Endothelial cell (in vitro differentiated cells): Measurements from ENCODE around the gene POGLUT3. TPM values are rescaled to one million over a fixed set of nuclear protein-coding genes. Genes with fewer than 3 reads are reported as not detected.

Experiments
- DNase-seq: peaks from one replicate; pipeline ENCODE4 v3.0.0; 2021; ENCODE audit warnings: low spot score
- H3K27ac Mint-ChIP-seq: one replicate; pipeline ENCODE4 v1.8.0; 2021; ENCODE audit warnings: mixed read lengths, inconsistent platforms; ENCODE audit not compliant: unreplicated experiment
- H3K27me3 Mint-ChIP-seq: one replicate; pipeline ENCODE4 v1.8.0; 2021; ENCODE audit warnings: mild to moderate bottlenecking, moderate library complexity, mixed read lengths, inconsistent platforms; ENCODE audit not compliant: unreplicated experiment
- H3K36me3 Mint-ChIP-seq: one replicate; pipeline ENCODE4 v1.8.0; 2021; ENCODE audit warnings: mild to moderate bottlenecking, low read depth, mixed read lengths, inconsistent platforms; ENCODE audit not compliant: unreplicated experiment
- H3K4me1 Mint-ChIP-seq: one replicate; pipeline ENCODE4 v1.8.0; 2021; ENCODE audit warnings: mild to moderate bottlenecking, mixed read lengths, inconsistent platforms; ENCODE audit not compliant: unreplicated experiment
- H3K4me3 Mint-ChIP-seq: one replicate; pipeline ENCODE4 v1.8.0; 2021; ENCODE audit warnings: mild to moderate bottlenecking, mixed read lengths, inconsistent platforms; ENCODE audit not compliant: unreplicated experiment
- H3K9me3 Mint-ChIP-seq: one replicate; pipeline ENCODE4 v1.8.0; 2021; ENCODE audit warnings: mixed read lengths, inconsistent platforms; ENCODE audit not compliant: unreplicated experiment
- total RNA-seq: library from RNA; stranded (reverse); fragmentation: NEBNext Ultra II Directional; extraction: Animal tissue kit (Norgen Biotek cat#: 25700); gene quantifications from one replicate; pipeline ENCODE4 v1.2.1, GENCODE V29; 2021; ENCODE audit not compliant: unreplicated experiment
- TF ChIP-seq, protein P1 (sequence below): fragments of 200-600 bp; sonication (generic); IDR thresholded peaks from one replicate; pipeline ENCODE4 v1.5.0; 2021; ENCODE audit warnings: antibody characterized with exemption; ENCODE audit not compliant: unreplicated experiment

POGLUT3 gene
- total RNA-seq, 1 donor from 2014 or later = 12.2 TPM

DNA sequence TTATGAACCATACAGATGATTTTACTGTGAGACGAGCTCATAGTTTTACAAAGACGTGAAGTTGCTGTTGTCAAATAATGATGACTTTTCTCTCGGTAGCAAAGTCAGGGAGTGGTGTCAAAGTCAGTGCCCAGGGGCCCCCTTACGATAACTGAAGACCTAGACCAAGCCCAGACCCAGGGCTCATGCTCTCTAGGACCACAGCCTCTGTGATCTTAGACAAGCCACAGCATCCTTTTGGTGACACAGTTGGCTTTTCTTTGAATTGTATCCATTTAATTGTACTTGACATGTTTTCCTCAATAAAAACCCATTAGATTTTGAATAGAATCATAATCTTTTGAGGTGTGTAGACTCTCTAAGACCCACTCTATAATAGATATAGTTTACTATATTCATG lies 17.9 kb upstream of the POGLUT3 start:
- no peaks in the 10 kb centered on the region for H3K36me3 Mint-ChIP-seq

DNA sequence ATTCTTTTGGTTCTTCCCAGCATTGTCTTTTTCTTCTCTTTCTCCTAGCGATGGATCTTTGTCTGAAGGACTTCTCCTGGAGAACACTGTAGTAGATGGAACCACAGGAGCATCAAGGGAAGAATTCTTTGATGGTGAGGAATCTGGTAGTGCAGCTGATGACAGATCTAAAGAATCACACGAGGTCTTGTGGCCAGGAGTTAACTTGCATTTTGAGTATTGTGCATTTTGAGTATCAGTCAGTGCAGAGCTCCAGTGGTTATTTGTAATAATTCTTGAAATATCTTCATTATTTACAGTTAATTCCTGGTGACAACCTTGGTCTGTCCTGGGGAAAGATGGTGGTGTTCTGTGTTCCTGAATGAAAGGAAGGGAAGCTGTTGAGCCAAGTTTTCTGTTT lies 14.5 kb upstream of the POGLUT3 start:
- no peak for DNase-seq
- Mint-ChIP-seq H3K9me3 (no peaks in the 10 kb centered on the region), H3K4me1 (no peaks in the 10 kb centered on the region), H3K36me3 (no peaks in the 10 kb centered on the region), H3K27me3 (no peaks in the 10 kb centered on the region), H3K4me3 (no peak overlapping the region), H3K27ac (no peak overlapping the region)
- TF ChIP-seq, protein P1, sequence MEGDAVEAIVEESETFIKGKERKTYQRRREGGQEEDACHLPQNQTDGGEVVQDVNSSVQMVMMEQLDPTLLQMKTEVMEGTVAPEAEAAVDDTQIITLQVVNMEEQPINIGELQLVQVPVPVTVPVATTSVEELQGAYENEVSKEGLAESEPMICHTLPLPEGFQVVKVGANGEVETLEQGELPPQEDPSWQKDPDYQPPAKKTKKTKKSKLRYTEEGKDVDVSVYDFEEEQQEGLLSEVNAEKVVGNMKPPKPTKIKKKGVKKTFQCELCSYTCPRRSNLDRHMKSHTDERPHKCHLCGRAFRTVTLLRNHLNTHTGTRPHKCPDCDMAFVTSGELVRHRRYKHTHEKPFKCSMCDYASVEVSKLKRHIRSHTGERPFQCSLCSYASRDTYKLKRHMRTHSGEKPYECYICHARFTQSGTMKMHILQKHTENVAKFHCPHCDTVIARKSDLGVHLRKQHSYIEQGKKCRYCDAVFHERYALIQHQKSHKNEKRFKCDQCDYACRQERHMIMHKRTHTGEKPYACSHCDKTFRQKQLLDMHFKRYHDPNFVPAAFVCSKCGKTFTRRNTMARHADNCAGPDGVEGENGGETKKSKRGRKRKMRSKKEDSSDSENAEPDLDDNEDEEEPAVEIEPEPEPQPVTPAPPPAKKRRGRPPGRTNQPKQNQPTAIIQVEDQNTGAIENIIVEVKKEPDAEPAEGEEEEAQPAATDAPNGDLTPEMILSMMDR = no peak

More for the DNA sequence above, 17.9 kb upstream of the POGLUT3 start:
- no peak overlapping the region for H3K4me3 Mint-ChIP-seq
- H3K9me3 Mint-ChIP-seq = no peaks in the 10 kb centered on the region
- no peak overlapping the region for H3K27ac Mint-ChIP-seq
- no peaks in the 10 kb centered on the region for H3K27me3 Mint-ChIP-seq
- DNase-seq = no peak
- TF ChIP-seq, protein P1 = no peak
- no peaks in the 10 kb centered on the region for H3K4me1 Mint-ChIP-seq

DNA sequence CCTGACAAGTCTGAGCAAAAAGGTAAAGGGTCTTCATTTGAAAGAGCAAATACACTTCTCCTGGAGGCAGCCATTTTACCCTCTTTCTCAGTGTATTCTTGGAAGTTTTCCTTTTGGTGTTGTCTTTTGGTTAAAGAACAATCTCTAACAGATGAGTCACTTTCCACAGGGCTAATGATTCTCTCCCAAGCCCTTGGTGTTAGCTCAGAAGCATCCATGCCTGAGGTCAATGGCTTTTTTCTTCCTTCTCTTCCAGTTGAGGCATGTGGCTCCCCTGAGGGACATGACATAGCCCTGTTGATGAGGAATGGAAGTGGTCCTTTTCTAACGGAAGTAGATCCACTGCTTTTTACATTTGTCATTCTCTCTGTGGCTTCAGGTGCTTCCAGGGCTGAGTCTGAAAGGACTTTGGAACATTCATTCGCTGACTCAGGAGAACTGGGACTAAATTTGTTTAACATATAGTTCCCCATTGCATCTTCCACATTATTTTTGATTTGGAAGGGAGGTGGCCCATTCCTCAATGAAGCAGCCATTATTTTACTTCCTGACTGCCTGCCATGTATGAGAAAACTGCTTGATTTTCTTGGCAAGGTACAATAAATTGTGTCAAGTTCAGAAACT lies 13.8 kb upstream of the POGLUT3 start:
- Mint-ChIP-seq H3K27ac (no peak overlapping the region), H3K36me3 (no peaks in the 10 kb centered on the region), H3K9me3 (no peaks in the 10 kb centered on the region), H3K4me3 (no peak overlapping the region), H3K27me3 (no peaks in the 10 kb centered on the region), H3K4me1 (no peaks in the 10 kb centered on the region)
- DNase-seq = no peak
- TF ChIP-seq, protein P1 = no peak

DNA sequence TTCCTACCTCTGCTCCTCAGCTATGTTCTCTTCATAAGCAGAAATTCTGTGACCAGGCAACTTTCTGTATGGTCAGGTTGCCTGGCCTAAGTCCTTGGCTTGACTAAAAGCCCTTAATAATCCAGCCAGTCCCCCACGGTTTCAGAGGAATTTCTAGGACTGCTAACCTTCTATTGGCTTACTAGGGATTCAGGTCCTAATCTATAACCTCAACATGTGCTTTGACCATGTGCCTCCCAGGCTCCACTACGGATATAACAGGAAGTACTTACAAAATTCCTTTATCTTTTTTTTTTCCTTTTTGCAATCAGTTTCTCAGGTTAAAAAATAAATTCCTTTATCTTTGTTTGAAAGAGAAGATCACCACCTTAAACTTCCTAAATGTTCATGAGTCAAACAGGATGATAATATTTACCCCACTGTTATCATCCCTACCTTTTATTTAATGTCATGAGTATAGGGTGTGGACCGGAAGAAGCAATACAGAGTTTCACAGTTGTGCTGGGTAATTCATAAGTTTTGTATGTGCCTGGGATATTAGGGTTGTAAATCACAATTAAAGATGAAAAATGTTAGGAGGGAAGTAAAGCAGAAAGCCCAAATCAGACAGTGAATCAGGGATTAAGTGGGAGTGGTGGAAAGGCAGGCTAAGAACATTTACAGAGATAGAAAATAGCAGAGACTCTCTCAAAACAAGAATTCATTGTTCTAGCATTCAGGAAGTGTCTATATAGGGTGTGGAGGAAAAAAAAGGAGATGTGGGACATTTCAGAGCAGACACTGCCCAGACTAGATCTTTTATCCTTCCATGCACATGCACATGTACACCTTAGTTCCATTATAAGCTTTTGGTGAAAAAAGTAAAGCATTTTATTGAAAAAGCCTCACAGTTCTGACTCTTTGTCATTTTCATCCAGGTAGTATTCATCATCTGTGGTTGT lies 10.7 kb upstream of the POGLUT3 start:
- Mint-ChIP-seq H3K27me3 (no peaks in the 10 kb centered on the region), H3K27ac (no peak overlapping the region), H3K36me3 (no peaks in the 10 kb centered on the region), H3K4me1 (no peaks in the 10 kb centered on the region), H3K9me3 (no peaks in the 10 kb centered on the region), H3K4me3 (no peak overlapping the region)
- TF ChIP-seq, protein P1 = no peak
- DNase-seq = no peak

DNA sequence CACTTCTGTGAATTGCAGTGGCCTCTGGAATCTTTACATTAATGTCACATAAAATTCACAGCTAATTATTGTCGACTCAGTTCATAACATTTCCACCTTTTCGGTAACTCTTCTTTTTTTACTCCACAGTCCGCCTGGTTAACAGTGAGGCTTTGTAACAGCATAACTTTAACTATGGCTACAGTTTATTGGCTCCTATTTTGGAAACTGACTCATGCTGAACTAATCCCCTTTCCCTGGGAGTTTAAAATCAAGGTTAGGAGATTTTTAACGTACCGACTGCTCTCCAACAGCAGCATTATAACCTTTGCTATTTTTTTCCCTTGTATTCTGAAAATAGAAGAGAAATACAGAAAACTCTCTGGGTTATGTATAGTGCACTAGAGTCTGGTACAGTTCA lies 3.2 kb upstream of the POGLUT3 start:
- Mint-ChIP-seq H3K36me3 (no peaks in the 10 kb centered on the region), H3K4me1 (peaks cover 10% of the 10 kb centered on the region), H3K4me3 (no peak overlapping the region), H3K27ac (no peak overlapping the region), H3K27me3 (peaks cover 8% of the 10 kb centered on the region), H3K9me3 (no peaks in the 10 kb centered on the region)
- no peak for DNase-seq
- TF ChIP-seq, protein P1 = no peak
